Activated CD8-positive, alpha-beta T cell treated with anti-CD3 and anti-CD28 coated beads for 36 hours (primary cell): ENCODE data around the gene ECE1. TPM values are rescaled to one million over a fixed set of nuclear protein-coding genes. Genes with fewer than 3 reads are reported as not detected.
A peak's percentile ranks its signal among the peaks of the same experiment; 100 is the strongest.
"Not testable (repeated sequence)": the region's sequence is repeated elsewhere in the genome, so short reads cannot be mapped to it uniquely, and the experiment has no call there.

Experiments used
- ATAC-seq: fragments of 200-7000 bp; cut with Tn5 transposase; one replicate; pipeline ENCODE4 v1.10.0; 2021; ENCODE audit warnings: mild to moderate bottlenecking, moderate library complexity
- CTCF ChIA-PET: fragments of 350-600 bp; sonication (Branson Sonifier 250); formaldehyde crosslinking; loops from one replicate; lab custom pipeline; 2021; ENCODE audit warnings: antibody characterized with exemption; lab: Charles Lee
- POLR2A ChIA-PET: fragments of 350-600 bp; sonication (Branson Sonifier 250); formaldehyde crosslinking; loops from one replicate; lab custom pipeline; 2021; ENCODE audit warnings: antibody characterized with exemption; lab: Charles Lee
- DNase-seq: peaks from one replicate; pipeline ENCODE4 v3.0.0-alpha.2; 2020
- H3K27ac Mint-ChIP-seq: one replicate; pipeline ENCODE4 v1.8.0; 2021; ENCODE audit warnings: mild to moderate bottlenecking, mixed read lengths
- H3K27me3 Mint-ChIP-seq: one replicate; pipeline ENCODE4 v1.8.0; 2021; ENCODE audit warnings: mixed read lengths
- H3K36me3 Mint-ChIP-seq: one replicate; pipeline ENCODE4 v1.8.0; 2021; ENCODE audit warnings: low read depth, mixed read lengths
- H3K4me1 Mint-ChIP-seq: one replicate; pipeline ENCODE4 v1.8.0; 2021; ENCODE audit warnings: low read depth, mixed read lengths
- H3K4me3 Mint-ChIP-seq: one replicate; pipeline ENCODE4 v1.8.0; 2021; ENCODE audit warnings: mild to moderate bottlenecking, moderate library complexity, mixed read lengths
- H3K9me3 Mint-ChIP-seq: one replicate; pipeline ENCODE4 v1.8.0; 2021; ENCODE audit warnings: mixed read lengths
- intact Hi-C: fragments of 100-400 bp; cut with micrococcal nuclease; formaldehyde crosslinking; loops from one replicate; pipeline ENCODE4 v1.10.0; 2022
- total RNA-seq, 2 experiments: library from RNA; stranded (reverse); gene quantifications; one replicate each; pipeline ENCODE4 v1.2.3, GENCODE V29; 2021
- TF ChIP-seq, protein P1 (sequence below): fragments of 200-600 bp; IDR thresholded peaks from one replicate; pipeline ENCODE4 v1.8.0; 2022; ENCODE audit warnings: antibody characterized with exemption, mild to moderate bottlenecking

The ECE1 gene
- total RNA-seq, 2 experiments from 2014 or later, result 118 to 127 TPM

- Mint-ChIP-seq H3K9me3 (no peaks in the 10 kb centered on the region), H3K27ac (no peak overlapping the region), H3K4me3 (no peak overlapping the region), H3K4me1 (no peaks in the 10 kb centered on the region), H3K27me3 (no peaks in the 10 kb centered on the region), H3K36me3 (peaks cover 38% of the 10 kb centered on the region)
- TF ChIP-seq, protein P1, sequence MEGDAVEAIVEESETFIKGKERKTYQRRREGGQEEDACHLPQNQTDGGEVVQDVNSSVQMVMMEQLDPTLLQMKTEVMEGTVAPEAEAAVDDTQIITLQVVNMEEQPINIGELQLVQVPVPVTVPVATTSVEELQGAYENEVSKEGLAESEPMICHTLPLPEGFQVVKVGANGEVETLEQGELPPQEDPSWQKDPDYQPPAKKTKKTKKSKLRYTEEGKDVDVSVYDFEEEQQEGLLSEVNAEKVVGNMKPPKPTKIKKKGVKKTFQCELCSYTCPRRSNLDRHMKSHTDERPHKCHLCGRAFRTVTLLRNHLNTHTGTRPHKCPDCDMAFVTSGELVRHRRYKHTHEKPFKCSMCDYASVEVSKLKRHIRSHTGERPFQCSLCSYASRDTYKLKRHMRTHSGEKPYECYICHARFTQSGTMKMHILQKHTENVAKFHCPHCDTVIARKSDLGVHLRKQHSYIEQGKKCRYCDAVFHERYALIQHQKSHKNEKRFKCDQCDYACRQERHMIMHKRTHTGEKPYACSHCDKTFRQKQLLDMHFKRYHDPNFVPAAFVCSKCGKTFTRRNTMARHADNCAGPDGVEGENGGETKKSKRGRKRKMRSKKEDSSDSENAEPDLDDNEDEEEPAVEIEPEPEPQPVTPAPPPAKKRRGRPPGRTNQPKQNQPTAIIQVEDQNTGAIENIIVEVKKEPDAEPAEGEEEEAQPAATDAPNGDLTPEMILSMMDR, result no peak
- CTCF ChIA-PET, result interaction anchor here (1.6 to 2.2 kb wide), 2 partner anchors 12 to 139 kb away, joined by 4 to 6 read pairs; no protein-coding TSS in a partner anchor
- ATAC-seq, result no peak
- no peak for DNase-seq
- POLR2A ChIA-PET, result no interaction called here
- intact Hi-C loops, result no loop called here
Observed at GRCh38 chr1:21229246-21230000, 60.8 kb downstream of the ECE1 start.

DNA sequence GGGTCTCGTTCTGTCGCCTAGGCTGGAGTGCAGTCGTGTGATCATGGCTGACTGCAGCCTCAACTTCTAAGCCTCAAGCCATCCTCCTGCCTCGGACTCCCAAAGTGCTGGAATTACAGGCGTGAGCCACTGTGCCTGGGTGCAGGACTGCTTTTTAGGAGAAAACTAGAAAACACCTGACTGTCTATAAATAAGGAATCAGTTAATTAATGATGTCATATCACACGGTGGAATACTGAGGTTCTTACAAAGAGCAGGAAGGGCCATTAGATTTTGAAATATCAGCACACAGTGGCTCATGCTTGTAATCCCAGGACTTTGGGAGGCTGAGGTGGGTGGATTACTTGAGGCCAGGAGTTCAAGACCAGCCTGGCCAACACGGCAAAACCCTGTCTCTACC, 62.0 kb downstream of the ECE1 start:
- intact Hi-C loops, result not testable (repeated sequence)

GRCh38 chr1:21225065-21225464, 65.2 kb downstream of the ECE1 start:
- Mint-ChIP-seq H3K4me1 (no peaks in the 10 kb centered on the region), H3K27ac (no peak overlapping the region), H3K36me3 (peaks cover 36% of the 10 kb centered on the region), H3K9me3 (no peaks in the 10 kb centered on the region), H3K4me3 (no peak overlapping the region), H3K27me3 (no peaks in the 10 kb centered on the region)
- DNase-seq (no peak), ATAC-seq (no peak)
- intact Hi-C loops, result no loop called here
- TF ChIP-seq, protein P1, result no peak
- ChIA-PET POLR2A (no interaction called here), CTCF (interaction anchor here (1.4 to 1.8 kb wide), 2 partner anchors 45 to 144 kb away, joined by 4 to 13 read pairs; no protein-coding TSS in a partner anchor)

More for the DNA sequence above, 62.0 kb downstream of the ECE1 start:
- H3K9me3 Mint-ChIP-seq, H3K4me1 Mint-ChIP-seq, ATAC-seq, H3K4me3 Mint-ChIP-seq, H3K27ac Mint-ChIP-seq, POLR2A ChIA-PET, H3K27me3 Mint-ChIP-seq, DNase-seq: not testable (repeated sequence)
- H3K36me3 Mint-ChIP-seq, result peaks cover 36% of the 10 kb centered on the region
- CTCF ChIA-PET, result interaction anchor here (2.2 kb wide), 1 partner anchor 140 kb away, joined by 6 read pairs; no protein-coding TSS in a partner anchor

GRCh38 chr1:21220815-21221214, 69.4 kb downstream of the ECE1 start:
- Mint-ChIP-seq H3K4me1 (peaks cover 2% of the 10 kb centered on the region), H3K36me3 (peaks cover 30% of the 10 kb centered on the region), H3K4me3 (no peak overlapping the region), H3K27me3 (no peaks in the 10 kb centered on the region), H3K27ac (no peak overlapping the region), H3K9me3 (no peaks in the 10 kb centered on the region)
- TF ChIP-seq, protein P1, result no peak
- no peak for ATAC-seq
- CTCF ChIA-PET, result no interaction called here
- intact Hi-C loops, result no loop called here
- no peak for DNase-seq
- POLR2A ChIA-PET, result no interaction called here

GRCh38 chr1:21219674-21220073, 70.6 kb downstream of the ECE1 start:
- Mint-ChIP-seq H3K9me3 (no peaks in the 10 kb centered on the region), H3K36me3 (peaks cover 24% of the 10 kb centered on the region), H3K27me3 (no peaks in the 10 kb centered on the region), H3K27ac (peak overlapping the region; percentile 20), H3K4me1 (peaks cover 2% of the 10 kb centered on the region), H3K4me3 (no peak overlapping the region)
- intact Hi-C loops, result no loop called here
- ChIA-PET CTCF (interaction anchor here (0.9 to 4.2 kb wide), 2 partner anchors 15 to 145 kb away, joined by 3 to 25 read pairs; no protein-coding TSS in a partner anchor), POLR2A (no interaction called here)
- DNase-seq (no peak), ATAC-seq (no peak)
- TF ChIP-seq, protein P1, result no peak
